Panc1 (cell line): ENCODE data around the gene DYRK1A. TPM values are rescaled to one million over a fixed set of nuclear protein-coding genes. Genes with fewer than 3 reads are reported as not detected.

Experiments used
- ATAC-seq: fragments of 200-7000 bp; cut with Tn5 transposase; 2 replicates; pipeline ENCODE4 v1.9.1; 2020; ENCODE audit warnings: mild to moderate bottlenecking, moderate library complexity
- BruUV-seq: library from RNA; stranded (reverse); fragments of 400-500 nt; replicated peaks from 2 replicates; lab custom pipeline; 2021; lab: Mats Ljungman, UMichigan
- CTCF ChIA-PET: fragments of 300-600 bp; sonication (Branson Sonifier 250); formaldehyde crosslinking; loops from one replicate; lab custom pipeline; 2022; ENCODE audit warnings: antibody characterized with exemption; lab: Charles Lee
- POLR2A ChIA-PET: fragments of 300-600 bp; sonication (Branson Sonifier 250); formaldehyde crosslinking; loops from one replicate; lab custom pipeline; 2022; ENCODE audit warnings: antibody characterized with exemption; lab: Charles Lee
- DNase-seq: peaks from one replicate; pipeline ENCODE4 v3.0.0-alpha.2; 2010; ENCODE audit warnings: low read depth, low spot score
- H3K27ac ChIP-seq: 2 replicates; pipeline ENCODE4 v1.5.1; 2011; ENCODE audit warnings: mild to moderate bottlenecking, low read length, inconsistent platforms
- H3K27me3 ChIP-seq: fragments of 200-500 bp; sonication (Bioruptor generic); 2 replicates; pipeline ENCODE4 v1.6.0; 2014; ENCODE audit warnings: low read length, inconsistent platforms; ENCODE audit not compliant: control insufficient read depth, insufficient read depth
- H3K36me3 ChIP-seq: fragments of 200-500 bp; sonication (Bioruptor generic); 2 replicates; pipeline ENCODE4 v1.5.1; 2014; ENCODE audit warnings: inconsistent platforms, mild to moderate bottlenecking, low read length, moderate library complexity; ENCODE audit not compliant: control insufficient read depth, insufficient read depth
- H3K4me1 ChIP-seq: 2 replicates; pipeline ENCODE4 v1.5.1; 2011; ENCODE audit warnings: inconsistent platforms, mild to moderate bottlenecking, low read length, moderate library complexity; ENCODE audit not compliant: control insufficient read depth, insufficient read depth
- H3K4me3 ChIP-seq, 2 experiments: 2 replicates each; pipeline ENCODE4 v1.5.1; 2011 to 2012; ENCODE audit warnings: low read depth in 2 of 2, low read length in 2 of 2, mild to moderate bottlenecking in 2 of 2, inconsistent platforms in 1 of 2, moderate library complexity in 1 of 2
- H3K9me3 ChIP-seq: fragments of 200-500 bp; sonication (Bioruptor generic); 2 replicates; pipeline ENCODE4 v1.5.1; 2014; ENCODE audit warnings: low read depth, mild to moderate bottlenecking, inconsistent platforms, low read length, moderate library complexity; ENCODE audit not compliant: control insufficient read depth, insufficient read depth
- CTCF ChIP-seq: fragments of 450-650 bp; IDR thresholded peaks from 2 replicates; pipeline ENCODE4 v1.5.1; 2017; ENCODE audit warnings: mild to moderate bottlenecking
- POLR2AphosphoS5 ChIP-seq: IDR thresholded peaks from 2 replicates; pipeline ENCODE4 v1.6.1; 2012; ENCODE audit warnings: mild to moderate bottlenecking, low read depth, low read length, moderate library complexity
- REST ChIP-seq, 2 experiments: IDR thresholded peaks; 2 replicates each; pipeline ENCODE4 v1.6.1; 2011 to 2012; ENCODE audit warnings: low read depth in 2 of 2, control low read depth in 1 of 2, low read length in 1 of 2, mild to moderate bottlenecking in 1 of 2, moderate library complexity in 1 of 2; ENCODE audit not compliant: insufficient read depth in 1 of 2
- SIN3A ChIP-seq: IDR thresholded peaks from 2 replicates; pipeline ENCODE4 v1.6.1; 2012; ENCODE audit warnings: low read depth, mild to moderate bottlenecking, low read length, moderate library complexity, borderline replicate concordance; ENCODE audit not compliant: insufficient read depth
- TCF7L2 ChIP-seq: IDR thresholded peaks from 2 replicates; pipeline ENCODE4 v1.6.1; 2011; ENCODE audit warnings: mild to moderate bottlenecking, low read depth, low read length, inconsistent platforms
- in situ Hi-C: cut with HindIII; loops from 2 replicates; pipeline ENCODE4 v1.10.0; 2016; ENCODE audit warnings: low sequenced_read_pairs, low pct_unique_long_range_greater_than_20kb
- intact Hi-C: fragments of 100-400 bp; cut with micrococcal nuclease; formaldehyde crosslinking; loops from one replicate; pipeline ENCODE4 v1.10.0; 2022; ENCODE audit not compliant: unreplicated experiment
- total RNA-seq: library from RNA; stranded (reverse); gene quantifications from one replicate; pipeline ENCODE4 v1.2.1, GENCODE V29; 2021; ENCODE audit not compliant: unreplicated experiment

The DYRK1A gene
- total RNA-seq, 1 experiment from 2014 or later, result 36.1 TPM

- in situ Hi-C loops, result no loop called here
- CTCF ChIA-PET, result no interaction called here
Observed at GRCh38 chr21:37469441-37469840, 102.9 kb downstream of the DYRK1A start.

GRCh38 chr21:37472581-37472980 lies 106.0 kb downstream of the DYRK1A start:
- ChIA-PET CTCF (no interaction called here), POLR2A (no interaction called here)
- Histone ChIP-seq H3K27ac (no peak overlapping the region), H3K9me3 (no peaks in the 10 kb centered on the region), H3K27me3 (no peaks in the 10 kb centered on the region), H3K4me3 (no peak overlapping the region), H3K36me3 (no peaks in the 10 kb centered on the region; the same call in 1 of the 2 replicates), H3K4me1 (peaks cover 6% of the 10 kb centered on the region)
- DNase-seq, result no peak
- ATAC-seq, result no peak
- TF ChIP-seq POLR2AphosphoS5 (no peak), REST (IDR thresholded peaks at IDR 0.05; ENCODE audit: insufficient read depth in 1 of 2, low read depth in 2 of 2, low read length in 1 of 2) (no peak), TCF7L2 (no peak), SIN3A (no peak), CTCF (no peak)
- intact Hi-C loops (no loop called here), in situ Hi-C loops (no loop called here)
- BruUV-seq, result no TSS peak

More at GRCh38 chr21:37469441-37469840, 102.9 kb downstream of the DYRK1A start:
- Histone ChIP-seq H3K27me3 (no peaks in the 10 kb centered on the region), H3K9me3 (no peaks in the 10 kb centered on the region), H3K4me1 (no peaks in the 10 kb centered on the region; the same call in 1 of the 2 replicates), H3K4me3 (no peak overlapping the region), H3K36me3 (no peaks in the 10 kb centered on the region; the same call in 1 of the 2 replicates), H3K27ac (no peak overlapping the region)
- TF ChIP-seq CTCF (no peak), TCF7L2 (no peak), SIN3A (no peak), REST (IDR thresholded peaks at IDR 0.05; ENCODE audit: insufficient read depth in 1 of 2, low read depth in 2 of 2, low read length in 1 of 2) (no peak), POLR2AphosphoS5 (no peak)
- no TSS peak for BruUV-seq
- intact Hi-C loops, result no loop called here
- ATAC-seq, result no peak
- no peak for DNase-seq
- POLR2A ChIA-PET, result no interaction called here
